ENCODE data around the gene CTSS.

Gene CTSS

GRCh38 chr1:150683914-150684313 lies 81.7 kb downstream of the CTSS start:
- H3K4me1 ChIP-seq (ENCODE audit: control insufficient read depth in 1 of 2, insufficient read depth in 1 of 2, low read depth in 1 of 2, low read length in 1 of 2): no peaks in the 10 kb centered on the region
- H3K4me3 ChIP-seq (ENCODE audit: low read depth in 1 of 2, low read length in 1 of 2): no peak overlapping the region
- no peaks in the 10 kb centered on the region for H3K27me3 ChIP-seq
- H3K27ac ChIP-seq: peak overlapping the region; percentile 12
- no peak for TF ChIP-seq CTCF (IDR thresholded peaks at IDR 0.05)
- H3K9me3 ChIP-seq: no peaks in the 10 kb centered on the region
- peaks cover 11% of the 10 kb centered on the region for H3K36me3 ChIP-seq
